Endothelial cell of umbilical vein (primary cell): ENCODE data around the gene PLLP. TPM values are rescaled to one million over a fixed set of nuclear protein-coding genes. Genes with fewer than 3 reads are reported as not detected.

Experiments used
- BruUV-seq: library from RNA; stranded (reverse); fragments of 400-500 nt; replicated peaks from 2 replicates; lab custom pipeline; 2021; lab: Mats Ljungman, UMichigan
- CTCF ChIA-PET: fragments of 300-600, 350-600 bp; sonication (Branson Sonifier 250); formaldehyde crosslinking; loops from one replicate; lab custom pipeline; 2021; ENCODE audit warnings: antibody characterized with exemption, inconsistent platforms; lab: Charles Lee
- POLR2A ChIA-PET: fragments of 300-600, 350-600 bp; sonication (Branson Sonifier 250); formaldehyde crosslinking; loops from one replicate; lab custom pipeline; 2021; ENCODE audit warnings: antibody characterized with exemption, inconsistent platforms; lab: Charles Lee
- DNase-seq: peaks from one replicate; pipeline ENCODE4 v3.0.0-alpha.2; 2011; ENCODE audit warnings: low read depth, low spot score
- FAIRE-seq: peaks from 2 replicates; lab custom pipeline; 2011; peaks lifted over from hg19 to GRCh38; lab: Jason Lieb, UNC
- H2AFZ ChIP-seq: 2 replicates; pipeline ENCODE4 v1.6.0; 2012; ENCODE audit warnings: low read depth, low read length, control low read depth, inconsistent platforms
- H3K27ac ChIP-seq: 2 replicates; pipeline ENCODE4 v1.5.1; 2011; ENCODE audit warnings: low read depth, mild to moderate bottlenecking, control low read depth, low read length, moderate library complexity; ENCODE audit not compliant: insufficient read depth
- H3K27me3 ChIP-seq, 2 experiments: 2 replicates each; pipeline versions ENCODE4 v1.6.0 to v1.6.1; 2011; ENCODE audit warnings: low read length in 2 of 2, mixed read lengths in 1 of 2; ENCODE audit not compliant: control insufficient read depth in 2 of 2, insufficient read depth in 2 of 2
- H3K36me3 ChIP-seq, 2 experiments: 2 replicates in 1 of 2; 3 replicates in 1 of 2; pipeline ENCODE4 v1.5.1; 2011; ENCODE audit warnings: low read length in 2 of 2, mild to moderate bottlenecking in 1 of 2, moderate library complexity in 1 of 2; ENCODE audit not compliant: control insufficient read depth in 2 of 2, insufficient read depth in 2 of 2; ENCODE audit errors: extremely low read depth in 1 of 2
- H3K4me1 ChIP-seq: 3 replicates; pipeline ENCODE4 v1.5.1; 2011; ENCODE audit warnings: mild to moderate bottlenecking, low read length; ENCODE audit not compliant: control insufficient read depth, insufficient read depth; ENCODE audit errors: extremely low read depth
- H3K4me2 ChIP-seq: 2 replicates; pipeline ENCODE4 v1.6.1; 2011; ENCODE audit warnings: low read length, control low read depth, mixed read lengths; ENCODE audit not compliant: insufficient read depth
- H3K4me3 ChIP-seq, 3 experiments: fragments of 200-600 bp in 1 of 3; sonication (generic), shearing (Covaris generic) in 1 of 3; replicated peaks in 1 of 3; 2 replicates each; pipeline ENCODE4 v1.5.1; 2011 to 2016; ENCODE audit warnings: control low read depth in 3 of 3, low read length in 3 of 3, mild to moderate bottlenecking in 2 of 3, inconsistent platforms in 1 of 3, low read depth in 1 of 3, moderate library complexity in 1 of 3; ENCODE audit not compliant: insufficient read depth in 1 of 3
- H3K79me2 ChIP-seq: 2 replicates; pipeline ENCODE4 v1.6.0; 2012; ENCODE audit warnings: low read length, inconsistent platforms; ENCODE audit not compliant: control insufficient read depth, insufficient read depth
- H3K9ac ChIP-seq: replicated peaks from 2 replicates; pipeline ENCODE3; 2011; ENCODE audit warnings: low read length, control low read depth; ENCODE audit not compliant: insufficient read depth; ENCODE audit errors: extremely low read depth
- H3K9me1 ChIP-seq: replicated peaks from 3 replicates; pipeline ENCODE4 v1.6.0; 2011; ENCODE audit warnings: mild to moderate bottlenecking, low read length; ENCODE audit not compliant: control insufficient read depth, insufficient read depth; ENCODE audit errors: extremely low read depth
- H3K9me3 ChIP-seq: replicated peaks from 2 replicates; pipeline ENCODE4 v1.5.1; 2012; ENCODE audit warnings: low read length, inconsistent platforms; ENCODE audit not compliant: control insufficient read depth, insufficient read depth
- H4K20me1 ChIP-seq: replicated peaks from 2 replicates; pipeline ENCODE3; 2011; ENCODE audit warnings: mild to moderate bottlenecking, low read length; ENCODE audit not compliant: control insufficient read depth, insufficient read depth; ENCODE audit errors: extremely low read depth
- CTCF ChIP-seq, 2 donors: IDR thresholded peaks; 1 replicate in 1 of 2; 2 replicates in 1 of 2; pipeline ENCODE4 v1.5.1; 2011; ENCODE audit warnings: low read length in 2 of 2, mild to moderate bottlenecking in 2 of 2, moderate library complexity in 2 of 2, control low read depth in 1 of 2, inconsistent platforms in 1 of 2, low read depth in 1 of 2; ENCODE audit not compliant: insufficient read depth in 1 of 2; ENCODE audit errors: extremely low read depth in 1 of 2
- EZH2 ChIP-seq: IDR thresholded peaks from 2 replicates; pipeline ENCODE4 v1.6.1; 2012; ENCODE audit warnings: borderline replicate concordance, low read depth, mild to moderate bottlenecking, moderate library complexity, low read length, inconsistent platforms; ENCODE audit not compliant: severe bottlenecking
- FOS ChIP-seq: IDR thresholded peaks from 2 replicates; pipeline ENCODE4 v1.6.1; 2011; ENCODE audit warnings: mild to moderate bottlenecking, low read length, moderate library complexity, borderline replicate concordance; ENCODE audit not compliant: insufficient read depth
- GATA2 ChIP-seq: IDR thresholded peaks from 2 replicates; pipeline ENCODE4 v1.7.0; 2011; ENCODE audit warnings: low read depth, mild to moderate bottlenecking, moderate library complexity, mixed read lengths, low read length; ENCODE audit not compliant: insufficient read length, insufficient read depth
- JUN ChIP-seq: IDR thresholded peaks from 2 replicates; pipeline ENCODE4 v1.6.1; 2011; ENCODE audit warnings: borderline replicate concordance, low read depth; ENCODE audit not compliant: insufficient read length, insufficient read depth
- MYC ChIP-seq: IDR thresholded peaks from one replicate; pipeline ENCODE4 v1.6.1; 2011; ENCODE audit warnings: mild to moderate bottlenecking, low read depth, low read length
- POLR2A ChIP-seq: IDR thresholded peaks from 2 replicates; pipeline ENCODE4 v1.6.1; 2012; ENCODE audit warnings: low read depth, mild to moderate bottlenecking, control low read depth, low read length
- POLR2AphosphoS5 ChIP-seq: IDR thresholded peaks from 2 replicates; pipeline ENCODE4 v1.6.1; 2012; ENCODE audit warnings: low read depth, mild to moderate bottlenecking, control low read depth, low read length, moderate library complexity; ENCODE audit not compliant: insufficient read depth
- dilution Hi-C: fragments of 300-500 bp; cut with MboI; formaldehyde crosslinking; loops from one replicate; pipeline ENCODE4 v1.15.0; 2019; ENCODE audit warnings: low sequenced_read_pairs; ENCODE audit not compliant: extremely low pct_ligation_motif_present
- intact Hi-C: fragments of 100-400 bp; cut with micrococcal nuclease; formaldehyde crosslinking; loops from one replicate; pipeline ENCODE4 v1.10.0; 2022
- polyA plus RNA-seq, 4 experiments: library from polyadenylated mRNA; depleted of rRNA in 3 of 4; stranded (reverse) in 3 of 4; unstranded in 1 of 4; fragments of >200 nt; gene quantifications; 2 replicates each; pipeline versions ENCODE4 v1.2.1 to v1.2.3, GENCODE V29; 2011 to 2012; ENCODE audit warnings: missing spikeins in 1 of 4
- total RNA-seq: library from RNA; stranded (reverse); gene quantifications from 2 replicates; pipeline ENCODE4 v1.2.3, GENCODE V29; 2021
- TF ChIP-seq, protein P1 (sequence below): IDR thresholded peaks from 2 replicates; pipeline ENCODE4 v1.6.1; 2011; ENCODE audit not compliant: insufficient read depth, insufficient read length

Gene PLLP
- total and polyA plus RNA-seq, 2 donors (not counting 3 experiments of a cell fraction or from before 2014, with no cell fraction given), result 4.4 to 14.4 TPM

GRCh38 chr16:57213462-57213861 lies 71.0 kb downstream of the PLLP start:
- POLR2A ChIA-PET, result no interaction called here
- CTCF ChIA-PET, result interaction anchor here (1.2 to 1.7 kb wide), 2 partner anchors 9 to 19 kb away, joined by 3 to 4 read pairs; no protein-coding TSS in a partner anchor
- Histone ChIP-seq H3K27ac (no peak overlapping the region), H2AFZ (no peak overlapping the region), H3K9ac (no peak overlapping the region), H3K4me3 (no peak overlapping the region), H3K4me1 (no peaks in the 10 kb centered on the region), H4K20me1 (no peaks in the 10 kb centered on the region), H3K4me2 (no peak overlapping the region), H3K36me3 (peaks cover 21 to 23% of the 10 kb centered on the region in 2 experiments), H3K9me1 (no peaks in the 10 kb centered on the region), H3K27me3 (no peaks in the 10 kb centered on the region), H3K9me3 (no peaks in the 10 kb centered on the region), H3K79me2 (no peaks in the 10 kb centered on the region)
- TF ChIP-seq POLR2A (no peak), GATA2 (no peak), POLR2AphosphoS5 (no peak), FOS (no peak), EZH2 (no peak), MYC (no peak), JUN (no peak), CTCF (IDR thresholded peaks at IDR 0.05; ENCODE audit: extremely low read depth in 1 of 2, insufficient read depth in 1 of 2, low read depth in 1 of 2, low read length in 2 of 2) (no peak)
- TF ChIP-seq, protein P1, sequence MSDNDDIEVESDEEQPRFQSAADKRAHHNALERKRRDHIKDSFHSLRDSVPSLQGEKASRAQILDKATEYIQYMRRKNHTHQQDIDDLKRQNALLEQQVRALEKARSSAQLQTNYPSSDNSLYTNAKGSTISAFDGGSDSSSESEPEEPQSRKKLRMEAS, result no peak
- BruUV-seq, result no TSS peak
- DNase-seq, result no peak
- intact Hi-C loops, result no loop called here
- dilution Hi-C loops, result no loop called here
- no peak for FAIRE-seq
